ENCODE measurements around the gene MMP2. TPM values are rescaled to one million over a fixed set of nuclear protein-coding genes. Genes with fewer than 3 reads are reported as not detected.

The MMP2 gene
- total and polyA plus RNA-seq, 10 of the 15 experiments (the other 5 are each of a cell fraction or from before 2014, with no cell fraction given) = 0.37 to 0.80 (median 0.59) TPM; not detected in 7

GRCh38 chr16:55453909-55454308 is 25.1 kb upstream of the MMP2 start:
- no peak overlapping the region for H3K4me2 ChIP-seq (ENCODE audit: control insufficient read depth, insufficient read depth)
- no peak for DNase-seq (ENCODE audit: low read depth, low spot score)
- TF ChIP-seq CREB1 (IDR thresholded peaks at IDR 0.05; ENCODE audit: low read depth) (no peak), SMC3 (IDR thresholded peaks at IDR 0.05; ENCODE audit: borderline replicate concordance, low read length) (no peak), RELB (IDR thresholded peaks at IDR 0.05; ENCODE audit: low read depth) (no peak), PAX5 (IDR thresholded peaks at IDR 0.05; ENCODE audit: borderline replicate concordance, low read depth, low read length) (no peak), HDAC6 (IDR thresholded peaks at IDR 0.05; ENCODE audit: unreplicated experiment) (no peak), RBBP5 (conservative IDR thresholded peaks at IDR 0.05) (no peak), RCOR1 (conservative IDR thresholded peaks at IDR 0.05; ENCODE audit: low read depth, low read length) (no peak), ASH2L (IDR thresholded peaks at IDR 0.05; ENCODE audit: borderline replicate concordance, low read depth) (no peak), NFIC (IDR thresholded peaks at IDR 0.05; ENCODE audit: low read depth, low read length) (no peak), ZSCAN29 (IDR thresholded peaks at IDR 0.05) (no peak), ZNF274 (IDR thresholded peaks at IDR 0.05; ENCODE audit: insufficient read depth, insufficient read length) (no peak)
- TF ChIP-seq, protein P1, sequence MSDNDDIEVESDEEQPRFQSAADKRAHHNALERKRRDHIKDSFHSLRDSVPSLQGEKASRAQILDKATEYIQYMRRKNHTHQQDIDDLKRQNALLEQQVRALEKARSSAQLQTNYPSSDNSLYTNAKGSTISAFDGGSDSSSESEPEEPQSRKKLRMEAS (IDR thresholded peaks at IDR 0.05; ENCODE audit: low read depth, low read length) = no peak
- TF ChIP-seq, protein P2, sequence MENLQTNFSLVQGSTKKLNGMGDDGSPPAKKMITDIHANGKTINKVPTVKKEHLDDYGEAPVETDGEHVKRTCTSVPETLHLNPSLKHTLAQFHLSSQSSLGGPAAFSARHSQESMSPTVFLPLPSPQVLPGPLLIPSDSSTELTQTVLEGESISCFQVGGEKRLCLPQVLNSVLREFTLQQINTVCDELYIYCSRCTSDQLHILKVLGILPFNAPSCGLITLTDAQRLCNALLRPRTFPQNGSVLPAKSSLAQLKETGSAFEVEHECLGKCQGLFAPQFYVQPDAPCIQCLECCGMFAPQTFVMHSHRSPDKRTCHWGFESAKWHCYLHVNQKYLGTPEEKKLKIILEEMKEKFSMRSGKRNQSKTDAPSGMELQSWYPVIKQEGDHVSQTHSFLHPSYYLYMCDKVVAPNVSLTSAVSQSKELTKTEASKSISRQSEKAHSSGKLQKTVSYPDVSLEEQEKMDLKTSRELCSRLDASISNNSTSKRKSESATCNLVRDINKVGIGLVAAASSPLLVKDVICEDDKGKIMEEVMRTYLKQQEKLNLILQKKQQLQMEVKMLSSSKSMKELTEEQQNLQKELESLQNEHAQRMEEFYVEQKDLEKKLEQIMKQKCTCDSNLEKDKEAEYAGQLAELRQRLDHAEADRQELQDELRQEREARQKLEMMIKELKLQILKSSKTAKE (IDR thresholded peaks at IDR 0.05; ENCODE audit: low read depth, poor library complexity, severe bottlenecking) = no peak
- intact Hi-C loops (cut with micrococcal nuclease; ENCODE audit: unreplicated experiment) (no loop called here), in situ Hi-C loops (cut with MboI) (no loop called here)
- no peak overlapping the region for H3K27ac ChIP-seq (ENCODE audit: control insufficient read depth, insufficient read depth)
- CTCF ChIA-PET = interaction anchor here (1.2 kb wide), 1 partner anchor 11 kb away, joined by 3 read pairs; no protein-coding TSS in a partner anchor
- no peaks in the 10 kb centered on the region for H4K20me1 ChIP-seq (ENCODE audit: control insufficient read depth, insufficient read depth)
- no peak overlapping the region for H3K4me3 ChIP-seq
- no peak overlapping the region for H3K9ac ChIP-seq (ENCODE audit: control insufficient read depth, insufficient read depth, low read length)
- RAD21 ChIA-PET (ENCODE audit: unreplicated experiment) = no interaction called here
- SMC1A ChIA-PET (ENCODE audit: uncharacterized antibody, unreplicated experiment) = no interaction called here
- no peak for FAIRE-seq
- no peaks in the 10 kb centered on the region for H3K9me3 ChIP-seq (replicated peaks; ENCODE audit: control insufficient read depth, insufficient read depth, low read length)
- no peaks in the 10 kb centered on the region for H3K27me3 ChIP-seq (replicated peaks in 1 of 2; ENCODE audit: control insufficient read depth in 2 of 2, insufficient read depth in 2 of 2, low read length in 1 of 2)
- H3K79me2 ChIP-seq (ENCODE audit: control insufficient read depth, insufficient read depth, low read length) = no peaks in the 10 kb centered on the region
- WGBS (ENCODE audit: insufficient coverage, insufficient replicate concordance, low lambda C conversion rate, missing lambda C conversion rate) = 0% methylated on average over 1 of the region's 2 CpGs
- H3K36me3 ChIP-seq (ENCODE audit: control insufficient read depth in 2 of 2, insufficient read depth in 2 of 2, low read length in 1 of 2) = no peaks in the 10 kb centered on the region
- no TSS peak for BruUV-seq (replicated peaks)
- no peak for ATAC-seq
- no peak overlapping the region for H2AFZ ChIP-seq (ENCODE audit: control insufficient read depth, low read depth, low read length)
- no peaks in the 10 kb centered on the region for H3K4me1 ChIP-seq (ENCODE audit: control insufficient read depth, insufficient read depth, low read length)
- POLR2A ChIA-PET = no interaction called here

Data from GM12878 (cell line).